Measurements from ENCODE around the gene EPHA2. TPM values are rescaled to one million over a fixed set of nuclear protein-coding genes. Genes with fewer than 3 reads are reported as not detected.

Gene EPHA2
- total and polyA plus RNA-seq, 3 donors from 2014 or later: 5.1 to 14.1 (median 5.7) TPM

GRCh38 chr1:16153999-16154673, 1.7 kb downstream of the EPHA2 start:
- no peak for DNase-seq
- H3K9me3 ChIP-seq: no peaks in the 10 kb centered on the region
- H3K27ac ChIP-seq: no peak overlapping the region
- intact Hi-C loops (cut with DNase I; ENCODE audit: low total_unique reads): no loop called here
- H3K4me3 ChIP-seq: peak overlapping the region; percentile 63 to 70
- TF ChIP-seq POLR2A (IDR thresholded peaks at IDR 0.05) (no peak), CTCF (IDR thresholded peaks at IDR 0.05) (no peak)
- H3K27me3 ChIP-seq: no peaks in the 10 kb centered on the region
- peaks cover 7% of the 10 kb centered on the region for H3K4me1 ChIP-seq
- no peaks in the 10 kb centered on the region for H3K36me3 ChIP-seq (ENCODE audit: low read depth, missing control alignments)
- WGBS, 2 donors: 26 to 38% methylated on average over 11 to 17 of the region's 17 CpGs

- Histone ChIP-seq H3K4me3 (no peak overlapping the region), H3K9me3 (no peaks in the 10 kb centered on the region), H3K27ac (peak overlapping the region in 1 of 2 donors; percentile 30), H3K36me3 (ENCODE audit: low read depth, missing control alignments) (no peaks in the 10 kb centered on the region), H3K4me1 (peaks cover 7% of the 10 kb centered on the region), H3K27me3 (no peaks in the 10 kb centered on the region)
- intact Hi-C loops (cut with DNase I; ENCODE audit: low total_unique reads): no loop called here
- WGBS, 2 donors: 65 to 72% methylated on average over 13 of the region's 13 CpGs
- DNase-seq: no peak
- TF ChIP-seq CTCF (IDR thresholded peaks at IDR 0.05): no peak
- no peak for TF ChIP-seq POLR2A (IDR thresholded peaks at IDR 0.05)
These were observed 2.5 kb downstream of the EPHA2 start for GRCh38 chr1:16153096-16153998.

- no peaks in the 10 kb centered on the region for H3K9me3 ChIP-seq
- H3K27me3 ChIP-seq: no peaks in the 10 kb centered on the region
- DNase-seq: no peak
- no peaks in the 10 kb centered on the region for H3K36me3 ChIP-seq (ENCODE audit: low read depth, missing control alignments)
- intact Hi-C loops (cut with DNase I; ENCODE audit: low total_unique reads): no loop called here
- peak overlapping the region in 1 of 2 donors; percentile 30 for H3K27ac ChIP-seq
- H3K4me3 ChIP-seq: no peak overlapping the region
- peaks cover 7% of the 10 kb centered on the region for H3K4me1 ChIP-seq
- WGBS, 2 donors: 65 to 71% methylated on average over 3 to 15 of the region's 16 CpGs
- TF ChIP-seq POLR2A (IDR thresholded peaks at IDR 0.05) (no peak), CTCF (IDR thresholded peaks at IDR 0.05) (no peak)
These were observed 3.3 kb downstream of the EPHA2 start for GRCh38 chr1:16152481-16153087.

- Histone ChIP-seq H3K27ac (no peak overlapping the region), H3K4me3 (no peak overlapping the region), H3K9me3 (no peaks in the 10 kb centered on the region), H3K36me3 (ENCODE audit: low read depth, missing control alignments) (no peaks in the 10 kb centered on the region), H3K27me3 (no peaks in the 10 kb centered on the region), H3K4me1 (peaks cover 13% of the 10 kb centered on the region)
- intact Hi-C loops (cut with DNase I; ENCODE audit: low total_unique reads): no loop called here
- DNase-seq: no peak
- 84 to 100% methylated on average over 3 to 4 of the region's 4 CpGs for WGBS, 2 donors
- TF ChIP-seq POLR2A (IDR thresholded peaks at IDR 0.05): no peak
- no peak for TF ChIP-seq CTCF (IDR thresholded peaks at IDR 0.05)
These were observed 3.9 kb downstream of the EPHA2 start for GRCh38 chr1:16151995-16152384.

All from testis (tissue), 3 donors.